Anterior cingulate cortex (tissue), 58 donors: ENCODE data around the gene CRACR2A.

Source experiments
- DNase-seq, 58 donors: peaks; one replicate each; lab custom pipeline; 2025; lab: John Stamatoyannopoulos, UW

The CRACR2A gene

GRCh38 chr12:3692616-3693365 is 60.1 kb downstream of the CRACR2A start:
- no peak for DNase-seq

- DNase-seq = no peak
Measured at GRCh38 chr12:3686463-3686862, 66.4 kb downstream of the CRACR2A start.

GRCh38 chr12:3685830-3686229 is 67.1 kb downstream of the CRACR2A start:
- DNase-seq = no peak

- DNase-seq = peak in 3 of 58 donors; percentile 5 to 18 (median 13)
Measured at GRCh38 chr12:3684449-3685051, 68.4 kb downstream of the CRACR2A start.

GRCh38 chr12:3683670-3684069 is 69.2 kb downstream of the CRACR2A start:
- DNase-seq = no peak

GRCh38 chr12:3681595-3682061 is 71.3 kb downstream of the CRACR2A start:
- DNase-seq = no peak

- DNase-seq = peak in 10 of 58 donors; percentile 4 to 41 (median 17)
Measured at GRCh38 chr12:3680919-3681594, 71.9 kb downstream of the CRACR2A start.

- DNase-seq = no peak
Measured at GRCh38 chr12:3679831-3680230, 73.1 kb downstream of the CRACR2A start.

- no peak for DNase-seq
Measured at GRCh38 chr12:3677609-3678008, 75.3 kb downstream of the CRACR2A start.

- no peak for DNase-seq
Measured at GRCh38 chr12:3673981-3674708, 78.8 kb downstream of the CRACR2A start.

GRCh38 chr12:3672113-3672509 is 80.8 kb downstream of the CRACR2A start:
- DNase-seq = no peak

GRCh38 chr12:3671330-3672112 is 81.4 kb downstream of the CRACR2A start:
- DNase-seq = no peak

GRCh38 chr12:3670083-3670620 is 82.8 kb downstream of the CRACR2A start:
- no peak for DNase-seq

GRCh38 chr12:3669594-3669993 is 83.3 kb downstream of the CRACR2A start:
- DNase-seq = no peak

- DNase-seq = no peak
Measured at GRCh38 chr12:3668479-3669165, 84.3 kb downstream of the CRACR2A start.

- DNase-seq = no peak
Measured at GRCh38 chr12:3667485-3667884, 85.4 kb downstream of the CRACR2A start.

- DNase-seq = no peak
Measured at GRCh38 chr12:3666441-3666840, 86.5 kb downstream of the CRACR2A start.

- peak in 5 of 58 donors; percentile 13 to 33 (median 19) for DNase-seq
Measured at GRCh38 chr12:3662521-3662921, 90.4 kb downstream of the CRACR2A start.

- no peak for DNase-seq
Measured at GRCh38 chr12:3661028-3661427, 91.9 kb downstream of the CRACR2A start.
